ENCODE data around the gene LSM11.
"Not testable (repeated sequence)": the region's sequence is repeated elsewhere in the genome, so short reads cannot be mapped to it uniquely, and the experiment has no call there.

Gene LSM11

DNA sequence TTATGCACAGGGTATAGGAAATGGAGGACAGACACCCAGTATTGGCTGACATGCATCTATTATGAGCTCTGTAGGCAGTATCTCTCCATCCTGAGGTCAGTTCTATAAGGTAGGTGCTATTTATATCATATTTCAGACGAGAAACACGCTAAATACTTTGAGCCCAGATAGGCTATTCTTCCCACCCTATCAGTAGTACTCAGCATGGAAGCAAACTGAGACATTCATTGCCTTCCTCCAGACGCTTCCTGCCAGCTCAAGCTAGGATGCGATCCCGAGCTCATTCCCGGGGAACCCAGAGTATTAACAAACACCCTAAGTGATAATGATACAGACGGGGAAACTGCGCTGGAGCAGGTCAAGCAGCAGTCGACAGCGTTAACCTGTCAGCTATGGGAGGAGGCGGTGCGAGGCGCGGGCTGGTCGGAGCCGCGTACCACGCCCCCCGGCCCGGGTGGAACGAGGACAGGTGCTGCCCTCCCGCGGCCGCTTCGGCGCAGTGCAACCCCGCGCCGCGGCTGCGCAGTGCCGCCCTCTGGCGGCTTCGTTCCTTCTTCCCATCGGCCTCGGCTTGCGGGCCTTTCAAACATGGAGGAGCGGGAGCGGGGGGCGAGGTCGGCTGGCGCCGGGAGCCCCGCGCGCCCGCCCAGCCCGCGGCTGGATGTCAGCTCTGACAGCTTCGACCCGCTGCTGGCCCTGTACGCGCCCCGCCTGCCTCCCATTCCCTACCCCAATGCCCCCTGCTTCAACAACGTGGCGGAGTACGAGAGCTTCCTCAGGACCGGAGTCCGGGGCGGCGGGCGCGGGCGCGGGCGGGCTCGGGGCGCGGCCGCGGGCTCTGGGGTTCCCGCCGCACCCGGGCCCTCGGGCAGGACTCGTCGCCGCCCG is at the start of gene LSM11:
Gene LSM11, plus strand, starts transcription at position 550 of the 888 bp plus-strand sequence. Its CDS starts 39 bp downstream, at position 589.
- Histone ChIP-seq H3K9ac (no peak within 1 kb of the TSS), H3K4me1 (peaks cover 9% of the 10 kb centered on the region), H3K36me3 (ENCODE audit: control insufficient read depth, insufficient read depth, low read length) (no peaks in the 10 kb centered on the region), H3K4me2 (ENCODE audit: low read length) (peak within 1 kb of the TSS; percentile 88), H2AFZ (peak within 1 kb of the TSS; percentile 95), H3K27ac (no peak within 1 kb of the TSS), H3K79me2 (no peaks in the 10 kb centered on the region), H3K9me3 (ENCODE audit: control insufficient read depth, low read length) (no peaks in the 10 kb centered on the region), H3K4me3 (ENCODE audit: low read depth, low read length) (peak within 1 kb of the TSS; percentile 60), H3K27me3 (ENCODE audit: control insufficient read depth, insufficient read depth, low read length) (no peaks in the 10 kb centered on the region)
- TF ChIP-seq, protein P1, sequence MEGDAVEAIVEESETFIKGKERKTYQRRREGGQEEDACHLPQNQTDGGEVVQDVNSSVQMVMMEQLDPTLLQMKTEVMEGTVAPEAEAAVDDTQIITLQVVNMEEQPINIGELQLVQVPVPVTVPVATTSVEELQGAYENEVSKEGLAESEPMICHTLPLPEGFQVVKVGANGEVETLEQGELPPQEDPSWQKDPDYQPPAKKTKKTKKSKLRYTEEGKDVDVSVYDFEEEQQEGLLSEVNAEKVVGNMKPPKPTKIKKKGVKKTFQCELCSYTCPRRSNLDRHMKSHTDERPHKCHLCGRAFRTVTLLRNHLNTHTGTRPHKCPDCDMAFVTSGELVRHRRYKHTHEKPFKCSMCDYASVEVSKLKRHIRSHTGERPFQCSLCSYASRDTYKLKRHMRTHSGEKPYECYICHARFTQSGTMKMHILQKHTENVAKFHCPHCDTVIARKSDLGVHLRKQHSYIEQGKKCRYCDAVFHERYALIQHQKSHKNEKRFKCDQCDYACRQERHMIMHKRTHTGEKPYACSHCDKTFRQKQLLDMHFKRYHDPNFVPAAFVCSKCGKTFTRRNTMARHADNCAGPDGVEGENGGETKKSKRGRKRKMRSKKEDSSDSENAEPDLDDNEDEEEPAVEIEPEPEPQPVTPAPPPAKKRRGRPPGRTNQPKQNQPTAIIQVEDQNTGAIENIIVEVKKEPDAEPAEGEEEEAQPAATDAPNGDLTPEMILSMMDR (IDR thresholded peaks at IDR 0.05), result peak; percentile 99

DNA sequence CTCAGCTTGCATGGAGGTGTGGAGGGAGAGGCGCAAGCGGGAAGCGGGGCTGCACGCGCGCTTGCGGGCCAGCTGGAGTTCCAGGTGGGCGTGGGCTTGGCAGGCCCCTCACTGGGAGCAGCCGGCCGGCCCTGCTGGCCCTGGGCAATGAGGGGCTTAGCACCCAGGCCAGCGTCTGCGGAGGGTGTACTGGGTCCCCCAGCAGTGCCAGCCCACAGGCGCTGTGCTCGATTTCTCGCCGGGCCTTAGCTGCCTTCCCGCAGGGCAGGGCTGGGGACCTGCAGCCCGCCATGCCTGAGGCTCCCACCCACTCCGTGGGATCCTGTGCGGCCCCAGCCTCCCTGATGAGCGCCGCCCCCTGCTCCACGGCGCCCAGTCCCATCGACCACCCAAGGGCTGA is 49.7 kb upstream of the LSM11 start:
- H2AFZ ChIP-seq; H3K27me3 ChIP-seq (ENCODE audit: control insufficient read depth, insufficient read depth, low read length); H3K4me2 ChIP-seq (ENCODE audit: low read length); H3K4me1 ChIP-seq; H3K9me3 ChIP-seq (ENCODE audit: control insufficient read depth, low read length); H3K36me3 ChIP-seq (ENCODE audit: control insufficient read depth, insufficient read depth, low read length); H3K27ac ChIP-seq; H3K9ac ChIP-seq; H3K79me2 ChIP-seq; H3K4me3 ChIP-seq (ENCODE audit: low read depth, low read length): not testable (repeated sequence)

DNA sequence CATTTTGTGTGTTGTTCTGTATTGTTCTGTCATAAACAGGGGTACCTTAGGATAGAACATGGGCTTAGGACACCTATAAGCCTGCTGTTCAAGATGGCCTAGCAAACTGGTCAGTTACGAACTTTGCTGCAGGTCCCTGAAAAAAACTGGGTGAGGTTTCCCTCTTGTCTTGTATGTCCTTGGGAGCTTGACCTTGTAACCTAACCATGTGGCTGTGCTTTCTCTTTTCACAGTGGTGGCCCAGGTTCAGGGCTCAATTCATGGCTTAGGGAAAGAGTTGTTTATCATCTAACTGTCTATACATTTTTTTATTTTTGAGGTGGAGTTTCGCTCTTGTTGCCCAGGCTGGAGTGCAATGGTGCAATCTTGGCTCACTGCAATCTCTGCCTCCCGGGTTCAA is 47.4 kb upstream of the LSM11 start:
- not testable (repeated sequence) for H3K4me3 ChIP-seq (ENCODE audit: low read depth, low read length); H2AFZ ChIP-seq; H3K4me1 ChIP-seq; H3K4me2 ChIP-seq (ENCODE audit: low read length); H3K27ac ChIP-seq; H3K27me3 ChIP-seq (ENCODE audit: control insufficient read depth, insufficient read depth, low read length); H3K79me2 ChIP-seq; H3K36me3 ChIP-seq (ENCODE audit: control insufficient read depth, insufficient read depth, low read length); H3K9ac ChIP-seq; H3K9me3 ChIP-seq (ENCODE audit: control insufficient read depth, low read length)

DNA sequence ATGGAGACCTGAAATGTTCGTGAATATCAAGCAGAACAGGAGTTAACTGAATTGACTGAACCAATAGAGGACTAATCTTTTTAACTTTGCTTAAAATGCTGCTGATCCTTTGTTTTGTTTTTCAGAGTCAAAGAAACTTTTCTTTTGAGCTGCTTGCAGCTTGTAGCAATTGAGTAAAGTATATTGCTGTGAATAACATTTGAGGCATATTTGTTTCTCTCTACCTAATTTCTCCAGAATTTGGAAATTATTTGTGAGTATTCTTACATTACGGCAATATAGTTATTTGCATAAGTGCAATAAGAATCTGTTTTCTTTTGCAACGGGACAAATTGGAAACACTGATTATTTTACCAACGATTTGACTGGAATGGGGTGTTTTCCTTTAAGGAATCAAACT is 44.8 kb upstream of the LSM11 start:
- not testable (repeated sequence) for H3K79me2 ChIP-seq; H3K27me3 ChIP-seq (ENCODE audit: control insufficient read depth, insufficient read depth, low read length); H3K36me3 ChIP-seq (ENCODE audit: control insufficient read depth, insufficient read depth, low read length); H3K4me3 ChIP-seq (ENCODE audit: low read depth, low read length); H3K9ac ChIP-seq; H3K4me1 ChIP-seq; H3K9me3 ChIP-seq (ENCODE audit: control insufficient read depth, low read length); H2AFZ ChIP-seq; H3K27ac ChIP-seq; H3K4me2 ChIP-seq (ENCODE audit: low read length)

DNA sequence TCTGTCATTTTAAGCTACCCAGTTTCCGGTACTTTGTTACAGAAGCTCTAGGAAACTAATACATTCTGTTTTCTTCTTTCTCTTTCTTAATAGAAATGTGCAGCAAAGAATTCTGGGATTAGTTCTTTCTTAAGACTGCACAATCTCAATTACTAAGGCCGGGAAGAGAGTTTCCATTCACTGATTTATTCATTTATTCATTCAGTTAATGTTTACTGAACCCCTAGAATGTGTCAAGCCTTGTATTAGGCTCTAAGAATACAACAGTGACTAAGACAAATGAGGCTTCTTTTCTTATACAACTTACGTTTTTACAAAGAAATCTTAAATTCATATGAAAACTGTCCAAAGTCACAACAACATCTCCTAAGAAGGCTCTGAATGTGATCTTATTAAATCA is 39.8 kb upstream of the LSM11 start:
- H3K4me1 ChIP-seq, result no peaks in the 10 kb centered on the region
- H3K9me3 ChIP-seq (ENCODE audit: control insufficient read depth, low read length), result no peaks in the 10 kb centered on the region
- H3K4me3 ChIP-seq (ENCODE audit: low read depth, low read length), result no peak overlapping the region
- TF ChIP-seq, protein P1 (IDR thresholded peaks at IDR 0.05), result no peak
- no peak overlapping the region for H3K27ac ChIP-seq
- H2AFZ ChIP-seq, result no peak overlapping the region
- no peak overlapping the region for H3K4me2 ChIP-seq (ENCODE audit: low read length)
- H3K9ac ChIP-seq, result no peak overlapping the region
- H3K79me2 ChIP-seq, result no peaks in the 10 kb centered on the region
- H3K27me3 ChIP-seq (ENCODE audit: control insufficient read depth, insufficient read depth, low read length), result no peaks in the 10 kb centered on the region
- no peaks in the 10 kb centered on the region for H3K36me3 ChIP-seq (ENCODE audit: control insufficient read depth, insufficient read depth, low read length)

DNA sequence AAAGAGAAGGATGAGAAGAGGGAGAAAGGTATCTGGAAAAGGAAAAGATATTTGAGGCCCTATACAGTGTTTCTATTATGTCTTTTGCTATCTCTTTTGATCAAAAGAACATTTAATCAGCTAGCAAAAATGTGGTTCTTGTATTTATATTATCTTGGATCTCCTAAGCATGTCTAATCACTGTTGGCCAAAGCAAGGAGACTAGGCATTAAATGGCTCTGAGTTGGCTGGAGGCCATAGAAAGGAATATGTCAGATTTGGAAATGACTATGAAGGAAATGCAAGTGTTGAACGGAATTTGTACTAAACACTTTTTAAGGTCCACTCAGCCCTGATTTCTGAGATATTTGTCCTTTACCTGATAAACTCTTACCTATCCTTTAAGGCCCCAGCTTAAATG is 34.6 kb upstream of the LSM11 start:
- no peak overlapping the region for H3K27ac ChIP-seq
- no peaks in the 10 kb centered on the region for H3K9me3 ChIP-seq (ENCODE audit: control insufficient read depth, low read length)
- no peak overlapping the region for H3K4me2 ChIP-seq (ENCODE audit: low read length)
- H3K4me3 ChIP-seq (ENCODE audit: low read depth, low read length), result no peak overlapping the region
- H3K79me2 ChIP-seq, result no peaks in the 10 kb centered on the region
- H3K36me3 ChIP-seq (ENCODE audit: control insufficient read depth, insufficient read depth, low read length), result no peaks in the 10 kb centered on the region
- TF ChIP-seq, protein P1 (IDR thresholded peaks at IDR 0.05), result no peak
- H3K4me1 ChIP-seq, result no peaks in the 10 kb centered on the region
- no peak overlapping the region for H2AFZ ChIP-seq
- H3K27me3 ChIP-seq (ENCODE audit: control insufficient read depth, insufficient read depth, low read length), result no peaks in the 10 kb centered on the region
- no peak overlapping the region for H3K9ac ChIP-seq

Measured in parathyroid adenoma (tissue), 2 donors.